GM19452 (cell line): ENCODE measurements around the gene NINL.
"Not testable (repeated sequence)": the region's sequence is repeated elsewhere in the genome, so short reads cannot be mapped to it uniquely, and the experiment has no call there.

Experiments used
- ATAC-seq: cut with Tn5 transposase; IDR thresholded peaks from one replicate; pipeline ENCODE4 v1.9.1; 2021; ENCODE audit not compliant: unreplicated experiment

Gene NINL

GRCh38 chr20:25561771-25562170, 23.6 kb downstream of the NINL start:
- ATAC-seq = not testable (repeated sequence)

- no peak for ATAC-seq
Observed at GRCh38 chr20:25553819-25554296, 31.5 kb downstream of the NINL start.

- ATAC-seq = no peak
Observed at GRCh38 chr20:25552977-25553376, 32.4 kb downstream of the NINL start.

- no peak for ATAC-seq
Observed at GRCh38 chr20:25551413-25552215, 33.7 kb downstream of the NINL start.

GRCh38 chr20:25550645-25551337, 34.5 kb downstream of the NINL start:
- not testable (repeated sequence) for ATAC-seq

- ATAC-seq = no peak
Observed at GRCh38 chr20:25549843-25550477, 35.4 kb downstream of the NINL start.

- no peak for ATAC-seq
Observed at GRCh38 chr20:25549172-25549773, 36.1 kb downstream of the NINL start.

- ATAC-seq = no peak
Observed at GRCh38 chr20:25548613-25549086, 36.7 kb downstream of the NINL start.

- ATAC-seq = no peak
Observed at GRCh38 chr20:25547999-25548398, 37.3 kb downstream of the NINL start.

GRCh38 chr20:25547063-25547462, 38.3 kb downstream of the NINL start:
- ATAC-seq = no peak

- ATAC-seq = no peak
Observed at GRCh38 chr20:25546048-25546447, 39.3 kb downstream of the NINL start.

GRCh38 chr20:25545171-25545570, 40.2 kb downstream of the NINL start:
- no peak for ATAC-seq

GRCh38 chr20:25544734-25545133, 40.6 kb downstream of the NINL start:
- no peak for ATAC-seq

GRCh38 chr20:25544311-25544710, 41.0 kb downstream of the NINL start:
- ATAC-seq = no peak

- no peak for ATAC-seq
Observed at GRCh38 chr20:25543068-25543467, 42.3 kb downstream of the NINL start.

GRCh38 chr20:25541676-25542075, 43.7 kb downstream of the NINL start:
- ATAC-seq = no peak

GRCh38 chr20:25539742-25540672, 45.3 kb downstream of the NINL start:
- no peak for ATAC-seq

- no peak for ATAC-seq
Observed at GRCh38 chr20:25538838-25539665, 46.3 kb downstream of the NINL start.

- ATAC-seq = no peak
Observed at GRCh38 chr20:25537890-25538289, 47.4 kb downstream of the NINL start.
